Testis (tissue), 3 donors: ENCODE data around the gene USP51. TPM values are rescaled to one million over a fixed set of nuclear protein-coding genes. Genes with fewer than 3 reads are reported as not detected.

ENCODE experiments used
- microRNA-seq, 2 donors: library from miRNA; unstranded; fragments of <30 nt; microRNA quantifications; one replicate each; pipeline ENCODE4, GENCODE V29; 2016; ENCODE audit warnings: borderline number of aligned reads in 2 of 2, borderline replicate concordance in 1 of 2
- polyA plus RNA-seq: library from polyadenylated mRNA; stranded (reverse); fragments of 350-450 nt; fragmentation: Illumina TruSeq; extraction: RNeasy Lipid Tissue Mini Kit (QIAGEN cat#74804); gene quantifications from one replicate; pipeline ENCODE4 v1.2.3, GENCODE V29; 2014; ENCODE audit warnings: low read depth, low replicate concordance; ENCODE audit not compliant: insufficient read depth
- small RNA-seq, 2 donors: library from RNA; depleted of rRNA; stranded (forward); fragments of <200 nt; gene quantifications; one replicate each; pipeline ENCODE3, GENCODE V24; 2016
- total RNA-seq, 2 donors: library from RNA; depleted of rRNA; stranded (reverse); fragments of >200 nt; gene quantifications; one replicate each; pipeline ENCODE4 v1.2.3, GENCODE V29; 2016

USP51 gene
- total and polyA plus RNA-seq, 3 donors from 2014 or later = 0.50 to 13.3 (median 9.6) TPM

Small RNA genes within 50 kb of the gene (microRNA-seq; reads per million reads assigned to microRNA genes)
- gene MIR4536-1 = 0 reads per million in 2 donors
- gene MIR4536-2 = 0 reads per million in 2 donors

Small RNA genes within 50 kb of the gene (small RNA-seq; reads per million reads assigned to genes)
- 0 reads per million in 2 donors for gene MIR4536-2

Other genes with a start within 250 kb of the USP51 start
- gene PAGE3, start 224.9 kb downstream of the USP51 start, total RNA-seq = 1 to 10 TPM; 1.6 to 1.8 TPM
- gene PAGE3, start 224.9 kb downstream of the USP51 start, polyA plus RNA-seq = 7.6 TPM
- 100 to 1,000 TPM; 103 to 119 TPM for gene MAGEH1, start 37.7 kb downstream of the USP51 start, total RNA-seq
- gene MAGEH1, start 37.7 kb downstream of the USP51 start, polyA plus RNA-seq = 87.0 TPM
- 1 to 10 TPM; 3.3 to 5.6 TPM for gene FOXR2, start 133.6 kb upstream of the USP51 start, total RNA-seq
- 2.3 TPM for gene FOXR2, start 133.6 kb upstream of the USP51 start, polyA plus RNA-seq
- gene RRAGB, start 227.9 kb upstream of the USP51 start, total RNA-seq = 10 to 100 TPM; 33.2 to 33.6 TPM
- gene RRAGB, start 227.9 kb upstream of the USP51 start, polyA plus RNA-seq = 25.0 TPM